ENCODE measurements around the gene OR51A7.
"Not testable (repeated sequence)": the region's sequence is repeated elsewhere in the genome, so short reads cannot be mapped to it uniquely, and the experiment has no call there.

Gene OR51A7

GRCh38 chr11:4903484-4903883 lies at the start of gene OR51A7:
OR51A7 (plus strand) TSS chr11:4903783; CDS start chr11:4907370, 3,587 bp downstream.
- no peak within 1 kb of the TSS for H3K4me3 ChIP-seq (ENCODE audit: low read depth, low read length)
- H3K36me3 ChIP-seq (replicated peaks), result no peaks in the 10 kb centered on the region
- no peak for DNase-seq
- in situ Hi-C loops (cut with HindIII; ENCODE audit: low pct_ligation_motif_present, low sequenced_read_pairs), result no loop called here
- no peaks in the 10 kb centered on the region for H3K27me3 ChIP-seq (replicated peaks)
- no peak within 1 kb of the TSS for H3K27ac ChIP-seq
- no peak for TF ChIP-seq CTCF (IDR thresholded peaks at IDR 0.05; ENCODE audit: low read depth, low read length, missing control alignments)

- H3K4me3 ChIP-seq (ENCODE audit: low read depth, low read length); DNase-seq; H3K27me3 ChIP-seq (replicated peaks); H3K27ac ChIP-seq; H3K36me3 ChIP-seq (replicated peaks); in situ Hi-C loops (cut with HindIII; ENCODE audit: low pct_ligation_motif_present, low sequenced_read_pairs): not testable (repeated sequence)
Observed at GRCh38 chr11:4854286-4854685, 49.3 kb upstream of the OR51A7 start.

GRCh38 chr11:4862447-4863236 lies 40.9 kb upstream of the OR51A7 start:
- Histone ChIP-seq H3K4me3 (ENCODE audit: low read depth, low read length) (no peak overlapping the region), H3K36me3 (replicated peaks) (no peaks in the 10 kb centered on the region), H3K27me3 (replicated peaks) (no peaks in the 10 kb centered on the region), H3K27ac (no peak overlapping the region)
- no peak for TF ChIP-seq CTCF (IDR thresholded peaks at IDR 0.05; ENCODE audit: low read depth, low read length, missing control alignments)
- in situ Hi-C loops (cut with HindIII; ENCODE audit: low pct_ligation_motif_present, low sequenced_read_pairs), result no loop called here
- no peak for DNase-seq

GRCh38 chr11:4863876-4864275 lies 39.7 kb upstream of the OR51A7 start:
- Histone ChIP-seq H3K4me3 (ENCODE audit: low read depth, low read length) (no peak overlapping the region), H3K36me3 (replicated peaks) (no peaks in the 10 kb centered on the region), H3K27ac (no peak overlapping the region), H3K27me3 (replicated peaks) (no peaks in the 10 kb centered on the region)
- in situ Hi-C loops (cut with HindIII; ENCODE audit: low pct_ligation_motif_present, low sequenced_read_pairs), result no loop called here
- no peak for TF ChIP-seq CTCF (IDR thresholded peaks at IDR 0.05; ENCODE audit: low read depth, low read length, missing control alignments)
- DNase-seq, result no peak

GRCh38 chr11:4865855-4866254 lies 37.7 kb upstream of the OR51A7 start:
- H3K4me3 ChIP-seq (ENCODE audit: low read depth, low read length), result no peak overlapping the region
- H3K27ac ChIP-seq, result no peak overlapping the region
- in situ Hi-C loops (cut with HindIII; ENCODE audit: low pct_ligation_motif_present, low sequenced_read_pairs), result no loop called here
- TF ChIP-seq CTCF (IDR thresholded peaks at IDR 0.05; ENCODE audit: low read depth, low read length, missing control alignments), result no peak
- no peaks in the 10 kb centered on the region for H3K36me3 ChIP-seq (replicated peaks)
- H3K27me3 ChIP-seq (replicated peaks), result no peaks in the 10 kb centered on the region
- no peak for DNase-seq

GRCh38 chr11:4881188-4881587 lies 22.4 kb upstream of the OR51A7 start:
- in situ Hi-C loops (cut with HindIII; ENCODE audit: low pct_ligation_motif_present, low sequenced_read_pairs), result no loop called here
- H3K4me3 ChIP-seq (ENCODE audit: low read depth, low read length), result no peak overlapping the region
- no peak for TF ChIP-seq CTCF (IDR thresholded peaks at IDR 0.05; ENCODE audit: low read depth, low read length, missing control alignments)
- DNase-seq, result no peak
- H3K36me3 ChIP-seq (replicated peaks), result no peaks in the 10 kb centered on the region
- peak overlapping the region; percentile 54 for H3K27ac ChIP-seq
- H3K27me3 ChIP-seq (replicated peaks), result no peaks in the 10 kb centered on the region
